ENCODE measurements around the gene DEPDC5.

The DEPDC5 gene

GRCh38 chr22:31879585-31879984, 125.8 kb downstream of the DEPDC5 start:
- TF ChIP-seq REST (IDR thresholded peaks at IDR 0.05; ENCODE audit: insufficient replicate concordance, low read depth) (no peak), SPI1 (IDR thresholded peaks at IDR 0.05; ENCODE audit: borderline replicate concordance, low read depth) (no peak), POLR2AphosphoS5 (IDR thresholded peaks at IDR 0.05; ENCODE audit: low read depth) (no peak), GABPA (IDR thresholded peaks at IDR 0.05; ENCODE audit: low read depth) (no peak)
- TF ChIP-seq, protein P1, sequence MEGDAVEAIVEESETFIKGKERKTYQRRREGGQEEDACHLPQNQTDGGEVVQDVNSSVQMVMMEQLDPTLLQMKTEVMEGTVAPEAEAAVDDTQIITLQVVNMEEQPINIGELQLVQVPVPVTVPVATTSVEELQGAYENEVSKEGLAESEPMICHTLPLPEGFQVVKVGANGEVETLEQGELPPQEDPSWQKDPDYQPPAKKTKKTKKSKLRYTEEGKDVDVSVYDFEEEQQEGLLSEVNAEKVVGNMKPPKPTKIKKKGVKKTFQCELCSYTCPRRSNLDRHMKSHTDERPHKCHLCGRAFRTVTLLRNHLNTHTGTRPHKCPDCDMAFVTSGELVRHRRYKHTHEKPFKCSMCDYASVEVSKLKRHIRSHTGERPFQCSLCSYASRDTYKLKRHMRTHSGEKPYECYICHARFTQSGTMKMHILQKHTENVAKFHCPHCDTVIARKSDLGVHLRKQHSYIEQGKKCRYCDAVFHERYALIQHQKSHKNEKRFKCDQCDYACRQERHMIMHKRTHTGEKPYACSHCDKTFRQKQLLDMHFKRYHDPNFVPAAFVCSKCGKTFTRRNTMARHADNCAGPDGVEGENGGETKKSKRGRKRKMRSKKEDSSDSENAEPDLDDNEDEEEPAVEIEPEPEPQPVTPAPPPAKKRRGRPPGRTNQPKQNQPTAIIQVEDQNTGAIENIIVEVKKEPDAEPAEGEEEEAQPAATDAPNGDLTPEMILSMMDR (IDR thresholded peaks at IDR 0.05; ENCODE audit: insufficient read depth, low read length), result no peak
- DNase-seq (ENCODE audit: low read depth in 1 of 2, low spot score in 1 of 2), result no peak
- H3K27ac ChIP-seq (replicated peaks), result no peak overlapping the region

GRCh38 chr22:31881200-31881599, 127.4 kb downstream of the DEPDC5 start:
- H3K27ac ChIP-seq (replicated peaks), result no peak overlapping the region
- TF ChIP-seq GABPA (IDR thresholded peaks at IDR 0.05; ENCODE audit: low read depth) (no peak), REST (IDR thresholded peaks at IDR 0.05; ENCODE audit: insufficient replicate concordance, low read depth) (no peak), SPI1 (IDR thresholded peaks at IDR 0.05; ENCODE audit: borderline replicate concordance, low read depth) (no peak), POLR2AphosphoS5 (IDR thresholded peaks at IDR 0.05; ENCODE audit: low read depth) (no peak)
- TF ChIP-seq, protein P1 (IDR thresholded peaks at IDR 0.05; ENCODE audit: insufficient read depth, low read length), result no peak
- DNase-seq (ENCODE audit: low read depth in 1 of 2, low spot score in 1 of 2), result no peak
- H3K27me3 ChIP-seq (ENCODE audit: insufficient read depth, poor library complexity, severe bottlenecking), result no peaks in the 10 kb centered on the region
- no peak overlapping the region for H3K4me3 ChIP-seq (replicated peaks; ENCODE audit: insufficient read depth, low read length)

More at GRCh38 chr22:31879585-31879984, 125.8 kb downstream of the DEPDC5 start:
- H3K27me3 ChIP-seq (ENCODE audit: insufficient read depth, poor library complexity, severe bottlenecking), result no peaks in the 10 kb centered on the region
- H3K4me3 ChIP-seq (replicated peaks; ENCODE audit: insufficient read depth, low read length), result no peak overlapping the region

DNA sequence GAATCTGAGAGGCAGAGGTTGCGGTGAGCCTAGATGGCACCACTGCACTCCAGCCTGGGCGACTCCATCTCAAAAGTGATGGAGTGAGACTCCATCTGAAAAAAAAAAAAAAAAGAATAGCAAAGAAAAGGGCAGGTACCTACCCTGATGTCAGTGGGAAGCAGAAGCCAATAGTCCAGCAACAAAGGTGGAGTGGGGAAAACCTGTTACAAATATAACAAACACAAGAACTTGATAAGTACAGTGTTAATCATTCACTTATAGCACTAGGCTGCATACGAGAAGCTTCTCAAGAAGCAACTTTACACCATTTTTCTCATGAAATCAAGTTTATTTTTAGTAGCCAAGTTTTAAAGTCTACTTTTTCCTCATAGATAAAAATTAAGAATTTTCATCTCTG, 128.0 kb downstream of the DEPDC5 start:
- H3K27ac ChIP-seq (replicated peaks), result no peak overlapping the region
- TF ChIP-seq SPI1 (IDR thresholded peaks at IDR 0.05; ENCODE audit: borderline replicate concordance, low read depth), result no peak
- no peak for TF ChIP-seq POLR2AphosphoS5 (IDR thresholded peaks at IDR 0.05; ENCODE audit: low read depth)
- no peak for TF ChIP-seq GABPA (IDR thresholded peaks at IDR 0.05; ENCODE audit: low read depth)
- no peak for TF ChIP-seq REST (IDR thresholded peaks at IDR 0.05; ENCODE audit: insufficient replicate concordance, low read depth)
- TF ChIP-seq, protein P1 (IDR thresholded peaks at IDR 0.05; ENCODE audit: insufficient read depth, low read length), result no peak
- DNase-seq (ENCODE audit: low read depth in 1 of 2, low spot score in 1 of 2), result no peak
- H3K4me3 ChIP-seq (replicated peaks; ENCODE audit: insufficient read depth, low read length), result no peak overlapping the region
- no peaks in the 10 kb centered on the region for H3K27me3 ChIP-seq (ENCODE audit: insufficient read depth, poor library complexity, severe bottlenecking)
